Measurements from ENCODE around the gene SLFN14. TPM values are rescaled to one million over a fixed set of nuclear protein-coding genes. Genes with fewer than 3 reads are reported as not detected.

Gene SLFN14
- total and polyA plus RNA-seq, 2 of the 4 experiments (the other 2 are of a cell fraction), result not detected

DNA sequence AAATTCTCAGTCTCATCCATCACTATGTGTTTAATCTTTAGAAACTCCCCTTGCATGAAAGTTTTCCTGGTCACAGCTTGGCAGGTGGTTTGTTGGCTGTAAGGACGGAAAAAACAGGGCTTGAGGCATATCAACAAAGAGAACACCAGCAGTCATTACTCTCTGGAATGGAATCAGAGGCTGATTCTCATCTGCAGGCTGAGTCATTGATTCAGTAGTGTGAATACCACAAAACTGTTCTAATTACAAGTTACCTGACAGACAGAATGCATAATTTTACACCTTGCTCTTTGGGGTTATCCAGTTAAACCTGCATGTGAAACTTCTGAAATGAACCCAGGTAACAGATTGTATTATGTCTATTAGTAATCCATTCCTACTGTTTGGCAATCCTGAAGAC, 11.6 kb downstream of the SLFN14 start:
- no CpG with 5 or more reads among the region's 1 CpG for WGBS, 2 experiments (ENCODE audit: extremely low coverage in 2 of 2, insufficient read length in 1 of 2)
- ChIA-PET CTCF (interaction anchor here (1.0 to 1.5 kb wide), 2 partner anchors 11 to 568 kb away, joined by 3 to 4 read pairs; no protein-coding TSS in a partner anchor), POLR2A (ENCODE audit: unreplicated experiment) (no interaction called here)
- Histone ChIP-seq H3K14ac (replicated peaks; ENCODE audit: low read depth, low read length) (no peak overlapping the region), H4K5ac (ENCODE audit: low read depth, low read length) (no peak overlapping the region), H2AK9ac (replicated peaks; ENCODE audit: low read depth, low read length, poor library complexity) (no peak overlapping the region), H2AFZ (replicated peaks; ENCODE audit: low read length, poor library complexity) (no peak overlapping the region), H2AK5ac (ENCODE audit: low read depth, low read length) (no peak overlapping the region), H3K4me1 (ENCODE audit: control insufficient read depth, insufficient read depth, low read length) (no peaks in the 10 kb centered on the region), H2BK5ac (ENCODE audit: low read depth, low read length, poor library complexity, severe bottlenecking) (no peak overlapping the region), H4K91ac (ENCODE audit: insufficient read depth, low read depth, low read length) (no peak overlapping the region), H2BK20ac (ENCODE audit: low read depth, low read length) (no peak overlapping the region), H3K9me1 (ENCODE audit: insufficient read depth, low read length) (no peaks in the 10 kb centered on the region), H3K27me3 (ENCODE audit: control insufficient read depth, insufficient read depth, low read length) (peaks cover 24% of the 10 kb centered on the region), H3K36me3 (ENCODE audit: control insufficient read depth, insufficient read depth, low read length) (no peaks in the 10 kb centered on the region), H3K27ac (ENCODE audit: insufficient read depth, low read length) (no peak overlapping the region), H3K9ac (ENCODE audit: low read depth, low read length) (no peak overlapping the region), H3K4me2 (ENCODE audit: low read depth, low read length) (no peak overlapping the region), H2BK120ac (ENCODE audit: low read depth, low read length) (no peak overlapping the region), H3K4me3 (ENCODE audit: insufficient read depth, low read depth, low read length) (no peak overlapping the region), H3K79me1 (ENCODE audit: low read depth in 1 of 2, low read length in 2 of 2) (no peaks in the 10 kb centered on the region), H3K9me3 (ENCODE audit: control insufficient read depth, insufficient read depth, low read length) (no peaks in the 10 kb centered on the region), H2BK15ac (ENCODE audit: low read depth, low read length) (no peak overlapping the region), H3K4ac (ENCODE audit: low read depth, low read length) (no peak overlapping the region), H4K8ac (ENCODE audit: low read depth in 2 of 2, low read length in 2 of 2) (no peak overlapping the region), H4K20me1 (ENCODE audit: insufficient read depth, low read length) (no peaks in the 10 kb centered on the region), H3K56ac (ENCODE audit: extremely low read depth, insufficient read depth, low read length) (no peak overlapping the region), H3K23ac (ENCODE audit: low read depth, low read length) (no peak overlapping the region), H3K18ac (ENCODE audit: low read depth, low read length) (no peak overlapping the region)
- intact Hi-C loops (cut with micrococcal nuclease), result loop anchor here (10.0 kb wide), 1 partner anchor 554 kb away; no protein-coding TSS in a partner anchor
- TF ChIP-seq, protein P1, sequence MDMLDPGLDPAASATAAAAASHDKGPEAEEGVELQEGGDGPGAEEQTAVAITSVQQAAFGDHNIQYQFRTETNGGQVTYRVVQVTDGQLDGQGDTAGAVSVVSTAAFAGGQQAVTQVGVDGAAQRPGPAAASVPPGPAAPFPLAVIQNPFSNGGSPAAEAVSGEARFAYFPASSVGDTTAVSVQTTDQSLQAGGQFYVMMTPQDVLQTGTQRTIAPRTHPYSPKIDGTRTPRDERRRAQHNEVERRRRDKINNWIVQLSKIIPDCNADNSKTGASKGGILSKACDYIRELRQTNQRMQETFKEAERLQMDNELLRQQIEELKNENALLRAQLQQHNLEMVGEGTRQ (IDR thresholded peaks at IDR 0.05; ENCODE audit: low read depth, low read length), result no peak
- no peak for TF ChIP-seq CHD1 (IDR thresholded peaks at IDR 0.05; ENCODE audit: low read depth, low read length)
- no peak for TF ChIP-seq SMC3 (IDR thresholded peaks at IDR 0.05; ENCODE audit: low read depth, low read length)
- no peak for TF ChIP-seq NFE2L2 (IDR thresholded peaks at IDR 0.05; ENCODE audit: low read depth, low read length)
- TF ChIP-seq RCOR1 (IDR thresholded peaks at IDR 0.05; ENCODE audit: insufficient replicate concordance, low read length), result no peak
- no peak for TF ChIP-seq MAFK (IDR thresholded peaks at IDR 0.05; ENCODE audit: low read depth, low read length)
- no peak for TF ChIP-seq FOS (IDR thresholded peaks at IDR 0.05; ENCODE audit: low read depth, low read length)
- TF ChIP-seq, protein P2, sequence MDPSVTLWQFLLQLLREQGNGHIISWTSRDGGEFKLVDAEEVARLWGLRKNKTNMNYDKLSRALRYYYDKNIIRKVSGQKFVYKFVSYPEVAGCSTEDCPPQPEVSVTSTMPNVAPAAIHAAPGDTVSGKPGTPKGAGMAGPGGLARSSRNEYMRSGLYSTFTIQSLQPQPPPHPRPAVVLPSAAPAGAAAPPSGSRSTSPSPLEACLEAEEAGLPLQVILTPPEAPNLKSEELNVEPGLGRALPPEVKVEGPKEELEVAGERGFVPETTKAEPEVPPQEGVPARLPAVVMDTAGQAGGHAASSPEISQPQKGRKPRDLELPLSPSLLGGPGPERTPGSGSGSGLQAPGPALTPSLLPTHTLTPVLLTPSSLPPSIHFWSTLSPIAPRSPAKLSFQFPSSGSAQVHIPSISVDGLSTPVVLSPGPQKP (IDR thresholded peaks at IDR 0.05; ENCODE audit: borderline replicate concordance, low read depth, low read length), result no peak
- DNase-seq, result no peak
- no TSS peak for BruUV-seq (replicated peaks)
- ATAC-seq (ENCODE audit: low read depth), result no peak
- in situ Hi-C loops (cut with MboI; ENCODE audit: low sequenced_read_pairs), result loop anchor here (25.0 kb wide), 1 partner anchor 1137 kb away; no protein-coding TSS in a partner anchor
- dilution Hi-C loops (cut with HindIII; ENCODE audit: low sequenced_read_pairs, unreplicated experiment), result loop anchor here (25.0 kb wide), 2 partner anchors 237 to 362 kb away; partner anchors contain the start of gene SLC35G3

Data from IMR-90 (cell line).